Right cardiac atrium (tissue), 5 donors: ENCODE data around the gene EMILIN1. TPM values are rescaled to one million over a fixed set of nuclear protein-coding genes. Genes with fewer than 3 reads are reported as not detected.
A peak's percentile ranks its signal among the peaks of the same experiment; 100 is the strongest.
"Not testable (repeated sequence)": the region's sequence is repeated elsewhere in the genome, so short reads cannot be mapped to it uniquely, and the experiment has no call there.

Experiments
- ATAC-seq, 2 donors: fragments of 200-7000 bp; cut with Tn5 transposase; one replicate each; pipeline versions ENCODE4 v1.8.0 to v1.9.1; 2020; ENCODE audit warnings: moderate library complexity in 2 of 2, mild to moderate bottlenecking in 1 of 2
- DNase-seq, 3 donors: peaks; one replicate each; pipeline ENCODE4 v3.0.0-alpha.2; 2020
- H3K27ac ChIP-seq: one replicate; pipeline ENCODE4 v1.5.1; 2013; ENCODE audit warnings: mild to moderate bottlenecking, low read length, control low read depth, moderate library complexity
- H3K27me3 ChIP-seq: one replicate; pipeline ENCODE4 v1.6.1; 2013; ENCODE audit not compliant: control insufficient read depth, insufficient read depth
- H3K4me1 ChIP-seq: one replicate; pipeline ENCODE4 v1.6.1; 2013; ENCODE audit warnings: low read length; ENCODE audit not compliant: control insufficient read depth, insufficient read depth
- H3K4me3 ChIP-seq: one replicate; pipeline ENCODE4 v1.5.1; 2013; ENCODE audit warnings: low read length, control low read depth
- H3K9me3 ChIP-seq: one replicate; pipeline ENCODE4 v1.6.1; 2013; ENCODE audit warnings: low read length; ENCODE audit not compliant: control insufficient read depth
- WGBS: extraction: QIAGEN DNeasy Blood & Tissue Kit; methylation state at CpG from one replicate; pipeline ENCODE4 v1.1.7; 2013; 5-methylcytosine and 5-hydroxymethylcytosine counted together
- intact Hi-C, 4 donors: fragments of 100-400 bp; cut with DNase I; formaldehyde crosslinking; loops; one replicate each; pipeline versions ENCODE4 v1.11.0 to v1.14.0; 2022 to 2023
- polyA plus RNA-seq: library from polyadenylated mRNA; stranded (reverse); fragments of 200-250 nt; gene quantifications from one replicate; pipeline ENCODE4 v1.2.3, GENCODE V29; 2013
- total RNA-seq, 4 donors: library from RNA; stranded (reverse); fragmentation: NEBNext Ultra II Directional; extraction: Animal tissue kit (Norgen Biotek cat#: 25700); gene quantifications; one replicate each; pipeline ENCODE4 v1.2.1, GENCODE V29; 2021
- donor health status: healthy with polysubstance abuse.
- donor health status: DM: no; HTN: yes; CAD: no.
- donor health status: DM: no; HTN: no; CAD: no.
- donor health status: DM: no; HTN: yes; CAD: no; lungs with severe emphysema.
- donor health status: DM: yes; HTN: yes; CAD: no.

The EMILIN1 gene
- total and polyA plus RNA-seq, 5 donors: 24.3 to 44.2 (median 34.6) TPM

GRCh38 chr2:27071990-27072830, 6.2 kb upstream of the EMILIN1 start:
- peaks cover 6% of the 10 kb centered on the region for H3K4me1 ChIP-seq
- H3K4me3 ChIP-seq: peak overlapping the region; percentile 68
- H3K9me3 ChIP-seq: no peaks in the 10 kb centered on the region
- peak overlapping the region; percentile 76 for H3K27ac ChIP-seq
- H3K27me3 ChIP-seq: no peaks in the 10 kb centered on the region
- peak; percentile 39 to 53 for ATAC-seq
- DNase-seq: peak; percentile 73 to 94 (median 93)
- intact Hi-C loops: no loop called here
- WGBS: 2% methylated on average over 34 of the region's 34 CpGs

- DNase-seq (no peak), ATAC-seq (no peak)
- Histone ChIP-seq H3K27ac (peak overlapping the region; percentile 76), H3K9me3 (no peaks in the 10 kb centered on the region), H3K27me3 (no peaks in the 10 kb centered on the region), H3K4me1 (peaks cover 6% of the 10 kb centered on the region), H3K4me3 (no peak overlapping the region)
- 48% methylated on average over 5 of the region's 5 CpGs for WGBS
- intact Hi-C loops: no loop called here
These were observed 5.5 kb upstream of the EMILIN1 start for GRCh38 chr2:27072920-27073319.

- 15% methylated on average over 2 of the region's 2 CpGs for WGBS
These were observed 4.6 kb upstream of the EMILIN1 start for GRCh38 chr2:27073782-27074181.

GRCh38 chr2:27074738-27075565, 3.5 kb upstream of the EMILIN1 start:
- Histone ChIP-seq H3K9me3 (no peaks in the 10 kb centered on the region), H3K4me1 (no peaks in the 10 kb centered on the region), H3K27ac (no peak overlapping the region), H3K4me3 (no peak overlapping the region), H3K27me3 (no peaks in the 10 kb centered on the region)
- DNase-seq (peak; percentile 53 to 87 (median 84)), ATAC-seq (no peak)
- WGBS: 36% methylated on average over 4 of the region's 4 CpGs
- intact Hi-C loops: no loop called here

More at GRCh38 chr2:27073782-27074181, 4.6 kb upstream of the EMILIN1 start:
- Histone ChIP-seq H3K27ac (peak overlapping the region; percentile 75), H3K27me3 (no peaks in the 10 kb centered on the region), H3K4me3 (no peak overlapping the region), H3K4me1 (peaks cover 4% of the 10 kb centered on the region), H3K9me3 (no peaks in the 10 kb centered on the region)
- peak in 1 of 3 donors; percentile 23 for DNase-seq
- ATAC-seq: no peak
- intact Hi-C loops: no loop called here

DNA sequence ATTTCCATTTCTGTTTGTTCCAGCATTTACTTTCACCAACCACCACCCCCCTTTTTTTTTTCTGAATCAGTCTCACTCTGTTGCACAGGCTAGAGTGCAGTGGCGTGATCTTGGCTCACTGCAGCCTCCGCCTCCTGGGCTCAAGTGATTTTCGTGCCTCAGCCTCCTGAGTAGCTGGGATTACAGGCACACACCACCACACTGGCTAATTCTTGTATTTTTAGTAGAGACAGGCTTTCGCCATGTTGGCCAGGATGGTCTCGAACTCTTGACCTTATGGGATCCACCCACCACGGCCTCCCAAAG, 2.9 kb upstream of the EMILIN1 start:
- peak in 1 of 3 donors; percentile 49 for DNase-seq
- intact Hi-C loops, H3K9me3 ChIP-seq, ATAC-seq, H3K27me3 ChIP-seq, H3K27ac ChIP-seq, H3K4me1 ChIP-seq, H3K4me3 ChIP-seq: not testable (repeated sequence)
- WGBS: 73% methylated on average over 6 of the region's 6 CpGs

DNA sequence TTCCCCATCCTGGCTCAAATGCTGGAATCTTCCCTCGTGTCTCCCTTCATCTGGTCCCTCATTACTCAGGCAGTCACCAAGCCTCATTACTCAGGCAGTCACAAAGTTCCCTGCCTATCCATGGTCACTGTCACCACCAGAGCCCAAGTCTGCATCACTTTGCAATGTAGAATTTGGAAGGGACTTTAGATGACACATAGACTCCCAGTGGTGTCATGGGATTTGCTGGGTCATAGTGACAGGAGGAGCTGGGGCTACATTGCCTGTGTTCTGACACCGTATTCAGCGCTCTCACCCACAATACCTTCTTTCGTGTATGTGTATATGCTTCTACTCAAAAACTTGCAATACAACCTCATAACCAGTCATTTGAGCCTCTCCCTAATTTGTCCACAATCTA, 2.1 kb upstream of the EMILIN1 start:
- ATAC-seq (no peak), DNase-seq (no peak)
- whole genome bisulfite sequencing: 83% methylated on average over 4 of the region's 4 CpGs
- Histone ChIP-seq H3K4me3 (no peak overlapping the region), H3K9me3 (no peaks in the 10 kb centered on the region), H3K4me1 (peaks cover 4% of the 10 kb centered on the region), H3K27me3 (no peaks in the 10 kb centered on the region), H3K27ac (no peak overlapping the region)
- intact Hi-C loops: no loop called here

GRCh38 chr2:27077231-27077630, 1.2 kb upstream of the EMILIN1 start:
- no peaks in the 10 kb centered on the region for H3K27me3 ChIP-seq
- ATAC-seq (no peak), DNase-seq (peak in 1 of 3 donors; percentile 39)
- WGBS: 69% methylated on average over 7 of the region's 7 CpGs
- intact Hi-C loops: no loop called here
- H3K4me3 ChIP-seq: no peak overlapping the region
- H3K4me1 ChIP-seq: peaks cover 4% of the 10 kb centered on the region
- H3K9me3 ChIP-seq: no peaks in the 10 kb centered on the region
- no peak overlapping the region for H3K27ac ChIP-seq

DNA sequence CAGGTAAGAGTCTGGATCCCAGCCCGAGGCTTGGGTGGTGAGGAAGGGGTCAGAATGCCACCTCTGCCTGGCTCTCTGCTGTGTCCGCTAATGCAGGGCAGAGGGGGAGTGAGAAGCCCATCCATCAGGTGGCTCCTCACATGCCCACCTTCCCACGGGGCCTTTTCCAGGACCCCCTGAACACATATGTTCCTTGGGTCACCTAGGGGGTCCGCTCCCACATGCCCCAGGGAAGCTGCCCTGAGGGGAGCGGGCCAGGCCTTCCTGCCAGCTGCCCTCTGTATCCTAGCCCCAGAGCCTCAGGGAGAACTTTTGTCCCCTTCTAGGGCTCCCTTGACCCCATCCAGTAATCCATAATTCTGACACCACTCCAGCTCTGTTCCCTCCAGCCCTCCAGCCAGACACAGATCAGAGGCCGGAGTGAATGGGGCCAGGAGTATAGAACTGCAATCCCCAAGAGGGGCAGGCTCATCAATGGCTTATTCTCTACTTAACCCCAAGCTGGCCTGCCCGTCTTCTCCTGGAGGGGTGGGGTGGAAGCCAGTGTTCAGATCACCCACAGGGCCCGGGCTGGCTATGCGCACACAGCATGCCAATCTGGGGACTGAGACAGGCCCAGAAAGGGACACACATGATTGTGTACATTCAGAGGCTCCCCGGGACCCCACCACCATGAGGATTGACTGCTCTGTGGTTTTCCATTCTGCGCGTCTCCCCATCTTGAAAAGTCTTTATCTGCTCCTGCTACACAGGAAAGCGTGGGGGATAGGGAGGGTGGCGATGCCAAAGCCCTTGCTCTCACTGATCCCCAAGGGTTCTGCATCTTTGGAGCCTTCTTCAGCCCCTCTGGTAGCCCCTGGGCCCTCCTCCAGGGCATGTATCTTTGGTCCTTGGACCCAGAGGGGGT, 1.1 kb downstream of the EMILIN1 start:
- H3K27ac ChIP-seq: peak overlapping the region; percentile 65
- intact Hi-C loops: loop anchor here in 3 of 4 donors (10.0 kb wide), 2 partner anchors 45 to 115 kb away; partner anchors contain the start of gene TMEM214 (in 2 of the 3)
- H3K4me1 ChIP-seq: peaks cover 4% of the 10 kb centered on the region
- H3K9me3 ChIP-seq: no peaks in the 10 kb centered on the region
- ATAC-seq (no peak), DNase-seq (peak in 1 of 3 donors; percentile 63)
- H3K27me3 ChIP-seq: no peaks in the 10 kb centered on the region
- H3K4me3 ChIP-seq: peak overlapping the region; percentile 57
- 49% methylated on average over 14 of the region's 14 CpGs for WGBS

GRCh38 chr2:27080140-27080469, 1.7 kb downstream of the EMILIN1 start:
- Histone ChIP-seq H3K27ac (no peak overlapping the region), H3K4me1 (peaks cover 4% of the 10 kb centered on the region), H3K9me3 (no peaks in the 10 kb centered on the region), H3K4me3 (peak overlapping the region; percentile 57), H3K27me3 (no peaks in the 10 kb centered on the region)
- 63% methylated on average over 7 of the region's 7 CpGs for WGBS
- DNase-seq: peak in 1 of 3 donors; percentile 67
- no peak for ATAC-seq
- intact Hi-C loops: loop anchor here in 3 of 4 donors (10.0 kb wide), 2 partner anchors 45 to 115 kb away; partner anchors contain the start of gene TMEM214 (in 2 of the 3)

DNA sequence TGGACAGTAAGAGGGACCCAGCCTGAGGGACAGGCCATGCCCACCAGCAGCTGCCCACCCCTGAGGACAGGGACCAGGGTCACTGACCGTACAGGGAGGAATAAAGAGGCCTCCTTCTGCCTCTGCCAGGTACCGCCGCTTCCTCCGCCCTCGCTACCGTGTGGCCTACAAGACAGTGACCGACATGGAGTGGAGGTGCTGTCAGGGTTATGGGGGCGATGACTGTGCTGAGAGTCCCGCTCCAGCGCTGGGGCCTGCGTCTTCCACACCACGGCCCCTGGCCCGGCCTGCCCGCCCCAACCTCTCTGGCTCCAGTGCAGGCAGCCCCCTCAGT, 2.2 kb downstream of the EMILIN1 start:
- peak in 2 of 3 donors; percentile 70 for DNase-seq
- Histone ChIP-seq H3K27me3 (no peaks in the 10 kb centered on the region), H3K9me3 (no peaks in the 10 kb centered on the region), H3K4me1 (peaks cover 4% of the 10 kb centered on the region), H3K4me3 (no peak overlapping the region), H3K27ac (peak overlapping the region; percentile 49)
- 71% methylated on average over 14 of the region's 14 CpGs for WGBS
- intact Hi-C loops: loop anchor here in 3 of 4 donors (10.0 kb wide), 2 partner anchors 46 to 116 kb away; partner anchors contain the start of gene TMEM214 (in 2 of the 3)
- ATAC-seq: no peak
